GM18508 (cell line): ENCODE measurements around the gene AMT.
"Not testable (repeated sequence)": the region's sequence is repeated elsewhere in the genome, so short reads cannot be mapped to it uniquely, and the experiment has no call there.

Experiments
- ATAC-seq: cut with Tn5 transposase; IDR thresholded peaks from one replicate; pipeline ENCODE4 v1.9.1; 2021; ENCODE audit warnings: moderate number of reproducible peaks; ENCODE audit not compliant: insufficient read depth, unreplicated experiment

AMT gene

GRCh38 chr3:49427586-49427985 is 5.3 kb upstream of the AMT start:
- ATAC-seq: no peak

- ATAC-seq: no peak
Measured at GRCh38 chr3:49424816-49425215, 2.5 kb upstream of the AMT start.

GRCh38 chr3:49421890-49422378 is 339 bp downstream of the AMT start:
- ATAC-seq: no peak

- no peak for ATAC-seq
Measured at GRCh38 chr3:49417516-49418120, 4.7 kb downstream of the AMT start.

GRCh38 chr3:49416867-49417266 is 5.4 kb downstream of the AMT start:
- no peak for ATAC-seq

GRCh38 chr3:49415931-49416601 is 6.2 kb downstream of the AMT start:
- no peak for ATAC-seq

GRCh38 chr3:49414753-49415152 is 7.5 kb downstream of the AMT start:
- ATAC-seq: no peak

- ATAC-seq: no peak
Measured at GRCh38 chr3:49413338-49413734, 8.9 kb downstream of the AMT start.

- ATAC-seq: no peak
Measured at GRCh38 chr3:49412632-49413337, 9.5 kb downstream of the AMT start.

- peak; percentile 66 for ATAC-seq
Measured at GRCh38 chr3:49411968-49412631, 10.2 kb downstream of the AMT start, which contains the start of the genes RHOA and TCTA. TSS of gene RHOA (minus strand) at chr3:49411976. CDS start at chr3:49375589, 36,387 bp downstream. TSS of gene TCTA (plus strand) at chr3:49412423. CDS start at chr3:49412427, 4 bp downstream.

- peak; percentile 1 for ATAC-seq
Measured at GRCh38 chr3:49411535-49411967, 10.7 kb downstream of the AMT start.

GRCh38 chr3:49410846-49411534 is 11.3 kb downstream of the AMT start:
- ATAC-seq: no peak

- ATAC-seq: no peak
Measured at GRCh38 chr3:49410066-49410845, 12.0 kb downstream of the AMT start.

GRCh38 chr3:49406571-49407565 is 15.4 kb downstream of the AMT start:
- no peak for ATAC-seq

- ATAC-seq: not testable (repeated sequence)
Measured at GRCh38 chr3:49405570-49405969, 16.7 kb downstream of the AMT start.

GRCh38 chr3:49403891-49404290 is 18.4 kb downstream of the AMT start:
- no peak for ATAC-seq

GRCh38 chr3:49401766-49402165 is 20.5 kb downstream of the AMT start:
- ATAC-seq: no peak

- ATAC-seq: no peak
Measured at GRCh38 chr3:49399461-49399860, 22.8 kb downstream of the AMT start.
